GM19023 (cell line): ENCODE data around the gene KLHL29.

Experiments used
- ATAC-seq: cut with Tn5 transposase; IDR thresholded peaks from one replicate; pipeline ENCODE4 v1.9.1; 2021; ENCODE audit warnings: mild to moderate bottlenecking, moderate library complexity; ENCODE audit not compliant: unreplicated experiment

The KLHL29 gene

DNA sequence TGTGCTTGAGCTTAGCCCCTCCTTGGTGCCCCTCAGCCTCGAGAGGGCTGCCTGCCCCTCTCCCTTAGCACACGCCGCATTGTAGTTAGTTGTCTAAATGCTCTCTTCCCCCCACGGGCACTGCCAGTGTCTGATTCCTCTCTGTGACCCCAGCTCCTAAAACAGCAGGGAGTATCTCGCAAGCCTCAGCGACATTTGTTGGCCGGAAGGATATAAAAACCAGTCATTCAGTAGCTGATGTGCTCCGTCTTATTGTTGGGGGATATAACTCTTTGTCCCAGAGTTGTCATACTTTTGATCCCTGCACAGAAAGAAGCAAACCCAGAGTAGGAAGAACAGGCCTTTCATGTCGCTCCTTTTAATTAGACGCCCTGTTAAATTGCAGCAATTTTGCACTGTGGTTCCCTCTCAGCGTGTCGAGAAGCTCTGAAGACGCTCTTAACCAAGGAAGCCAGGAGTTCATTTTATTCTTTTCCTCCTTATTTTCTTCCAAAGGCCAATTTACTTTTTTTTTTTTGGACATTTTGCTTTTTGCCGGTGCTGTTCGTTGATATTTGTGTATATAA, 201.8 kb downstream of the KLHL29 start:
- no peak for ATAC-seq

- no peak for ATAC-seq
Observed at GRCh38 chr2:23587341-23587880, 202.4 kb downstream of the KLHL29 start.

- ATAC-seq: no peak
Observed at GRCh38 chr2:23588106-23588505, 203.1 kb downstream of the KLHL29 start.

DNA sequence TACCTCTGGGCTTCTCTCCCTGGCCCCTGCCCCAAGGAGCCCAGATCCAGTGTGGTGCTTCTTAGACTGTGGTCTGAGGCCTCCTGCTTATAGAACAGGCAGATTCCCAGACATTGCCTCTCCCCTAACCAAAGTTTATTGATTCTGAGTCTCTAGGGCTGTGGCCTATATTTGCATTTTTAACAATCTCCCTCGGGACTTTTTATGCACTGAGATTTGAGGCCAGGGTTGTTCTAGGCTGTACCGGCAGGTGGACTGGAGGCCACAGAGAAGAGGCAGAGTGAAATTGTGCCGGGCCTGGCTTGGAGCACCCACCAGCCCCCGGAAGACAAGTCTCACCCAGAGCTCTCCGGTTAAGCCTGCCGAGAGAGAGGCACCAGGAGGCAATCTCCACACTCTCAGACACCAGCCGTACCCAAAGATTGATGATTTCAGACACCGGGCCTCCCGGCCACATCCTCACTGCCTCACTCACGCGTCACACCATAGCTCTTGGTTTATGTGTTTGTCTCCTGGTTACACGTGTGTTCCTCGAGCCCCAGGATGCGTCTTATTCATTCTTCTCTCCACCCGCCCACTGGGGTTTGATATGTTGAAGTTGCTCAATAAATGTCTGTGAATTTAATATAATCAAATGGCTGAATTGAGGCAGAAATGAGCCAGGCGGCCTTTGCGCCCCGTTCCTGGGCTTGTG, 203.7 kb downstream of the KLHL29 start:
- no peak for ATAC-seq

- ATAC-seq: no peak
Observed at GRCh38 chr2:23589220-23589647, 204.3 kb downstream of the KLHL29 start.

GRCh38 chr2:23589739-23590138, 204.8 kb downstream of the KLHL29 start:
- no peak for ATAC-seq

DNA sequence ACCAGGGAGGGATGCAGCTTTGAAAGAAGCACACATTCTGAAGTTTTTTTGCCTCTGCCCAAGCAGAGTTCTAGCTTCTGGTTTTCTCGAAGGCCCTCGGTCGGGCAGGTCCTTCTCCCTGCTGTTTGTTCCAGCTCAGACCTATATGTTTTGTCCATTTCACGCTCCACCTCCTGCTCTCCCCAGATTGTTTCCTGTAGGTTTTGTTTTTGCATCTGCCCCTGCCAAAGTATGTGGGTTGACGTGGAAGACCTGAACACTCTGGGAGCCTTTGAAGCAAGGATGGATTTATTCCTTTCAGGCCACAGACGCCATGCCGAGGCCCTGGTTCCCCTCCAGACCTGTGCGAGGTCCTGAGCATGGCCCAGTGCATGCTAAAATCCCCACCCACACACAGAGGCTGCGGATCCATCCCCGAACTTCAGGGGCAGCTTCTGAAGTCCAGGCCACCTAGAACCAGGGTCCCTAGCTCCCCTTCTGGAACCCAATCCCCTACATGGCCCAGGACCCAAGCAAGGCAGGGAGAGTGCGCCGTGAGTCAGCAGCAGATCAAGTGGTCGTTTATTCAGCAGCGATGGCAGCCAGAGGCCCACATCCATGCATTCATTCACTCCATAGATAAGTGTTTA, 205.4 kb downstream of the KLHL29 start:
- ATAC-seq: no peak

DNA sequence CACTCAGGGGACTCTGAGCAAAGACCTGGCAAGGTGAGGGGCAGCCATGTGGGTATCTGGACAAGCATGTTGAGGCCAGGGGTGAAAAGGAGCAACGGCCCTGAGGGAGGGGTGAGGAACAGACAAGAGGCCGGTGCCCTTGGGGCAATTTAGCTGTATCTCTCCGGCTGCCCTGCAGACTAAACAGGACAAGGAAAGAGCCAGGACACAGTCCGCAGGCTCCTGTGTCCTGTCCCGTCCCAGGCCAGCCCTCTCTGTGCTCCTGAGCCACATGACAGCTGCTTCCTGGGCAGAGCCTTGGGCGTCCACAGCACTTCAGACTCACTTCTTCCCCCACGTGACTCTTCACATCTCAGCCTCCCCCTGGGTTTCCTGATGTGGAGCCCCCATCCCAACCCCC, 206.1 kb downstream of the KLHL29 start:
- no peak for ATAC-seq

DNA sequence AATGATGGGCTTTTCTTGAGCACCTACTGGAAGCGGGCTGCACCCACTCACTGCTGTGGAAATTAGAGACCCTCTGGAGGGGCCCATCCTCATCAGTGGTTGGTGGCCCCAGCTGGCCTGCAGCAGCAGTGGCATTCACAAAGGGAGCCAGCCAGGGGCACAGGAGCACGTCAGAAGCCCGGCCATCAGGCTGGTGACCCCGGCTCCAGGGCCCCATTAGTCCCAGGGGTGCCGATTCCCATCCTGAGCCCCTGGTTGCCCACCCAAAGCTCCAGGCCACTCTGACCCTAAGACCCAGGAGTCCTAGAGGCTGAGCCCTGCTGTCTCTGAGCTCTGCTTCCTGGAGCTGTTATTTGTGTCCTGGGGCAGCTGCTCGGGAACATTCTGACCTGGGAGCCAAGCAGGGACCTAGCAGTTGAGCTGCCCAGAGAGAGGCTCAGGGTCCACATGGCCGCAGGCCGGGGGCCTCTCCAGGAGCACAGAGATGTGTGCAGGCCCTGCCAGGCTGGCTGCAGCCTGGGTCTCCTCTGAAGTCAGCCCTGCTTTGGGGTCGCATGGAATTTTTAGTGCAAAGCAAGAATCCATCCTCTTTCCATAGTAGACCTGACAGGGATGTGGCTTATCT, 207.2 kb downstream of the KLHL29 start:
- ATAC-seq: no peak

DNA sequence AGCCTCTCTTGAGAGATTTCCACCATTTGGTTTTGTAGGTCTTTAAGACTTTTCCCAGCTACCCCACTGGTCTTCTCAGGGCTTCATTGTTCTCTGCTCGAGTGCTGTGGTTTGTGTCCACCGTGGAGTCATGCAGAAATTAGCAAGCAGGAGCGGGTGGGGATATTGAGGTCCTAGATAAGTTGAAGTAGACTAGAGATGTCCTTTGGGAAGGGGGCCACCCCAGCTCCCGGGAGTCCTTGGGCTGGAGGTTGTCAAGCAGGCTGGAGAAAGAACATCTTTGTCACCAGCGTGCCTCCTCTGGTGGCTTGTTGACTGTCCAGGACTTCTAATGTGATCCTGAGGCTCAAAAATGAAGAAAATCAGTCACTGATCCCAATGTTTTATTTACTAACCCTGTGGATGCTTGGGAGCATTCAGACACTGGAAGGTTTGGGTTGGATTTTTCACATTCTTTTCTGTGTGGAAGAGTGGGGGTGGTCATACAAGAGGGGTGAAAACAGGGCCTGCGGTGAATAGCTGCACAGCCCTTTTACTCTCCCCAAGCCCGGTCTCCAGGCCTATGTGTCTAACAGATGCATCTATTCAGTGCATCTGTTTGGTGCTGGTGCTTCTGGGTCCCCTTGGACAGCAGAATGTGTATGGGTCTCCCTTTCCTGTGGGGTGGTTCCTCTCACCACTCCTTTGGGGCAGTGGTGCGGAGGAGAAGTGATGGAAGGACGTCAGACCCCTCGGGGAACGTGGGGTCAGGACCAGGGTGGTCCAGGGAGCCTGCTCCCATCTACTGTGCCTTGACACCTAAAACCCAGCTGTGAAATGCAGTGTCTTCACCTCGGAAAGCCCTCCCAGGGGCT, 208.1 kb downstream of the KLHL29 start:
- ATAC-seq: no peak

GRCh38 chr2:23593752-23594459, 208.9 kb downstream of the KLHL29 start:
- ATAC-seq: no peak

GRCh38 chr2:23594460-23594825, 209.5 kb downstream of the KLHL29 start:
- ATAC-seq: no peak

- no peak for ATAC-seq
Observed at GRCh38 chr2:23595021-23595420, 210.0 kb downstream of the KLHL29 start.

DNA sequence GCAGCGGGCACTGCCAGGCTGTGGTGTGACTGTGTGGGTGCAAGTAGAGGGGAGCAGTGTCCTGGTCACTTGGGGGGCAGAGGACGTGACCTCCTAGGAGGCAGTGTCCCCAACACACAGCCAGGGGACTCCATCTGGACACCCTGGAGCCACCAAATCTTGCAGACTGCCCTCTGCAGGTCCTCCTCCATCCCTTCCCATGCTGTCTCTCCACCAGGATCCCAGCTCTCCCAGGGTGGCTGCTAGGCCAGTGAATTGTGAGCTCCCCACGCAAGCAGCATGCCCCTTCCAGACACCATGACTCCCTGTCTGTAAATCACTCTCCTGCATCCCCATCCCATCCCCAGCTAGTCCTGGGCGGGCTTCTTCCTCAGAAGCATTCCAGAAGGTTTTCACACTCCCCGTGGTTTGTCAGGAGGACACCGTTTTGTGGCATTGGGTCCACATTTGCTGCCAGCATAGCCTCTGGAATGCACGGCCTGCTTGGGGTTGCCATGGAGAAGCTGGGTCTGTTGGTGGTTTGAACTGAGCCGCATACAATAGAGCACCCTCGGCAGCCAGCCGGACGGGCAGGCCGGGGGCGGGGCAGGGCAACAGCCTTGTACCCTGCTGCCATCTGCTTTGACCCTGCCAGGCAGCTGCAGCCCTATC, 210.7 kb downstream of the KLHL29 start:
- ATAC-seq: no peak

GRCh38 chr2:23596316-23596885, 211.4 kb downstream of the KLHL29 start:
- no peak for ATAC-seq

GRCh38 chr2:23597687-23598086, 212.7 kb downstream of the KLHL29 start:
- ATAC-seq: no peak

- no peak for ATAC-seq
Observed at GRCh38 chr2:23599006-23599405, 214.0 kb downstream of the KLHL29 start.

DNA sequence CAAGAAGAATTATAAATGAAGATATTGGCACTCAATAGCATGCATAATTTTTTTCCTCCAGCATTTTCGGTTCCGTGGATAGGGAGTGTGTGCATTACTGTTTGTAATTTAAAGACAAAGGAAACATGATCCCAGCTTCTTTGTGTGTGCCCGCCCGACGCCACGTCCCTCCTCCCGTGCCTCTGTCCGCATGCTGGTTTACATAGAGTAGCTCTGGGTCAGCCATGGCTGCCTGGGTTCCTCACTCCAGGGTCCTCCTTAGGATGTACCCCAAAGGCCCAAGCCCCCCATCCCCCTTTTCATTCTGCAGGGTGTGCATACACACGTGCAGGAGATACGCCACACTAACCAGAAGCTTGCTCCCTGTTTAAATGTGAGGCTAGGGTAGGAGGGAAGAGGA, 214.7 kb downstream of the KLHL29 start:
- ATAC-seq: no peak

DNA sequence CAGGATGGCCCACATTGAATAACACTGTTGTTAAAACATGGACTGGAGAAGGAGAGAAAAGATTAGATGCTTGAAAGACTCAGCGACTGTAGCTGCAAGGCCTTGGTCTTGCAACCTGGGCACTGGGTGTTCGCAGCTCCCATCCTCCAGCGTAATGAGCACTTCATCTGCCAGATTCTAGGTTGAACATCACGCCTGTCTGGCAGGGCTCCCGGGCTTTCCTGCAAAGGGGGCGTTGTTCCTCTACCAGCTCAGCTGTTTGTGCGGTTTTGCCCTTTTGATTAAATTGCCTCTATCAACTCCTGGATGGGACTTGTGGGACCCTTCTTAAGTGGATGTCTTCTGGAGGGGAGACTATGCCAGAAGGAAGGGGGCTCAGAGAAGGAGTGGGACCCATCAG, 215.4 kb downstream of the KLHL29 start:
- no peak for ATAC-seq
